ENCODE measurements around the gene ARHGDIG. TPM values are rescaled to one million over a fixed set of nuclear protein-coding genes. Genes with fewer than 3 reads are reported as not detected.

ARHGDIG gene
- total and polyA plus RNA-seq, 9 of the 15 experiments (the other 6 are each of a cell fraction or from before 2014, with no cell fraction given), result 0.36 to 2.5 (median 0.64) TPM; not detected in 2

GRCh38 chr16:280552-280951 lies at the start of gene ARHGDIG (continued):
- TF ChIP-seq FOXO4 (CRISPR knock-in tag; IDR thresholded peaks at IDR 0.05), result no peak
- no peak for TF ChIP-seq ZNF77 (CRISPR knock-in tag; IDR thresholded peaks at IDR 0.05)
- TF ChIP-seq ZNF551 (CRISPR knock-in tag; IDR thresholded peaks at IDR 0.05), result no peak
- TF ChIP-seq PCBP1 (IDR thresholded peaks at IDR 0.05; ENCODE audit: low read depth, low read length, poor library complexity, severe bottlenecking), result peak; percentile 11
- no peak for TF ChIP-seq CBX1 (IDR thresholded peaks at IDR 0.05; ENCODE audit: low read depth)
- TF ChIP-seq YY1 (IDR thresholded peaks at IDR 0.05; ENCODE audit: borderline replicate concordance in 1 of 3, control insufficient read depth in 1 of 3, extremely low read depth in 1 of 3, insufficient read depth in 3 of 3, insufficient read length in 1 of 3, insufficient replicate concordance in 2 of 3, low read depth in 1 of 3, low read length in 2 of 3), result peak in 1 of 3 experiments; percentile 20
- 0 out of 4 replicates have a peak, but pooled peaks of 1 of the 2 experiments have one; percentile 25 for TF ChIP-seq UBTF (IDR thresholded peaks at IDR 0.05; ENCODE audit: borderline replicate concordance in 1 of 2, low read depth in 2 of 2, low read length in 2 of 2)
- no peak for TF ChIP-seq SIN3B (IDR thresholded peaks at IDR 0.05; ENCODE audit: low read depth)
